Stimulated activated CD8-positive, alpha-beta memory T cell treated with anti-CD3 and anti-CD28 coated beads, Interleukin-15, amount 100 ng/mL, for 24 hours (primary cell): ENCODE data around the gene GCSH.

Experiments used
- DNase-seq: peaks from one replicate; pipeline ENCODE4 v3.0.0-alpha.2; 2020; ENCODE audit warnings: low read depth

GCSH gene

GRCh38 chr16:81041696-81042095 lies 54.5 kb downstream of the GCSH start:
- no peak for DNase-seq

DNA sequence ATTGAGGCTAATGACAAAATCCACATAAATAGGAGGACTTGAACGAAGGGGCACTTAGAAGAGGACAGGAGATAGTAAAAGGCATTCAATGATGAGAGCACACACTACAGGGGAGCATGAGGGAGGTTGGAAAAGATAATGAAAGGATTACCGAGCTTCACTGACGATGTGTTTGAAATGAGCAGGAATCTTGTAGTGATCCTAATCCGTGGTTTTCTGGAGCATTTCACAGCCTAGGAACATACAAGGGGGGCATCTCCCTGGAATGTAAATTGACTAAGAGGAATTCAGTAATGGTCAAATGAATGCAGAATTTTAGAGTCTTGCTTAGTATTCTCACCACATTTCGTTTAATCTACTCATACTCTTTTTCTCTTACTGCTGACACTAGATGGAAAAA lies 55.4 kb downstream of the GCSH start:
- DNase-seq, result no peak

DNA sequence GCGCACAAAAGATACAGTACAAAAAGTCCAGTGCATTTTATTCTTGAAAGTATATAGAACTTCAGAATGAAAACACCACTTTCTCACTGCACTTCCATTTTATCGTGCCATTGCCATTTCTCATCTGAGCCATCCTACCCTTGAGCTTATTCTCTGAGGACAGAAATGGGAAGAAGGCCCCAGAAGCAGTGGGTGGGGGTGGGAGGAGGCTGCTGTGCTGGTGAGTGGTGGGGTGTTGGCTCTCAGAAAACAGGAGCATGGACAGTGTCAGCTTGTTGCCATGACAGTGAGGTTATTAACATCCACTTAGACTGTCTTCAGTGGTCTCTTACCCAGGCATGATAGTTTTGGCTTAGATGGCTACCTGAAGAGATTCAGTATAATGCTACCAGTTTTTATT lies 56.1 kb downstream of the GCSH start:
- no peak for DNase-seq

DNA sequence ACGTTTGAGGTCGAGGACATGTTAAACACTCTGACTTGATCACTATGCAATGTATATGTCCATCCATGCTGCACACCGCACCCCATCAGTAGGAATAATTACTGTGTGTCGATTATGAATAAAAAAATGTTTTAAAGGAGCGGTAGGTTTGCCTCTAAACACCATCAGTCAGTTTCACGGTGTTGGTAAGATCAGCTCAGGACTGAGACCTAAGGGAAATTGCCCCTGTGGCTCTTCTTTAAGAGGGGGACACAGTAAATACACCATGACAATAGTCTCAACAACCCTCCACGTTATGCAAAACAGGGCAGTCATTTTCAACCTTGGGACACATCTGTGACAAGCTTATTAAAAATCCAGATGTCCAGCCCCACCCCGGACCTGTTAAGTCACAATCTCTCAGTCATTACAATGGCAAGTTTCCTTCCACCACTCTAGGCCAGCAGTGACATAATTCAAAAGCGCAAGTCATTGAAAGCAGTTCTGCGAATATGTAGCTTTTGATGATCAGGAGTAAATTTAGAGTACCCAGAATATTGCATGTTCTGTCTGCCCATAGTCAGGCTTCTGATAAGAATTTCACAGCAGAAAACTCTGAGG lies 59.3 kb downstream of the GCSH start:
- no peak for DNase-seq

DNA sequence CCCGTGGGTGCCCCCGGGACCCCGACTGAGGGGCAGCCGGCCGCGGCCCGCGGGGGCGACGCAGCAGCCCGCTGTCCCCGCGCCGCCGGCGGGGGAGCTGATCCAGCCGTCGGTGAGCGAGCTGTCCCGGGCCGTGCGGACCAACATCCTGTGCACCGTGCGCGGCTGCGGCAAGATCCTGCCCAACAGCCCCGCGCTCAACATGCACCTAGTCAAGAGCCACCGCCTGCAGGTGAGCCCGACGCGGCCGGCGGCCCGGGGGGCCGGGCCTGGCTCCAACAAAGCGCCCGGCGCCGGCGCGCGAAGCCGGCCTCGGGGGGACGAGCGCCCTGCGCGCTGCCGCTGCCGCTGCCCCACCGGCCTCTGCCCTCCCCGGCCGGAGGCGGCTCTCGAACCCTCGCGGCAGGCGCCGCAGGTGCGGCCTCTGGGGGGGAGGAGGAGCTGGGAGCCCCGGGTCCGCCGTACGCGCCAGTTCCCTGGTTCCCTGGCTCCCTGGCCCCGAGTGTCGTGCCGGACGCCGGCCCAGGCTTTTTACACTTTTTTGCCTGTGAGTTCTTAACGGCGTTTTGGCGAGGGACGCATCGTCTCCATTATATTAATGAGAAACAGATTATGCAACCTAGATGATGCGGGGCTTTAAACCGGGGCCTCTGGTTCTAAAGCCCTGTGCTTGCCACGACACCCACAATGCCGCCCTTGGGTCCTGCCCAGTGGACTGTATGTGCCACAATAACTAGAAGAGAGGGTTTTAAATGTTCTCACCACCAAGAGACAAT lies 60.0 kb downstream of the GCSH start:
- peak; percentile 3 for DNase-seq

GRCh38 chr16:81035398-81035974 lies 60.7 kb downstream of the GCSH start, which contains the start of gene ATMIN:
Gene ATMIN (plus strand): TSS chr16:81035842. CDS start chr16:81035871, 29 bp downstream.
- DNase-seq, result peak; percentile 78
